CD4-positive, CD25-positive, alpha-beta regulatory T cell (primary cell): ENCODE measurements around the gene ACTRT3. TPM values are rescaled to one million over a fixed set of nuclear protein-coding genes. Genes with fewer than 3 reads are reported as not detected.

Experiments
- ATAC-seq, 2 donors: fragments of 150-1000 bp; cut with Tn5 transposase; one replicate each; pipeline ENCODE4 v1.10.0; 2021; ENCODE audit warnings: low read depth in 2 of 2, moderate number of reproducible peaks in 2 of 2, moderate library complexity in 1 of 2
- DNase-seq, 3 donors: peaks; one replicate each; pipeline versions ENCODE4 v3.0.0 to v3.0.0-alpha.2; 2012 to 2022; ENCODE audit warnings: mixed read lengths in 1 of 3
- H3K27ac ChIP-seq: one replicate; pipeline ENCODE4 v1.7.0; 2013; ENCODE audit warnings: mild to moderate bottlenecking, low read length; ENCODE audit not compliant: insufficient read depth, poor library complexity, severe bottlenecking
- H3K27me3 ChIP-seq: one replicate; pipeline ENCODE4 v1.7.0; 2013; ENCODE audit warnings: low read length; ENCODE audit not compliant: control insufficient read depth, insufficient read depth
- H3K36me3 ChIP-seq: one replicate; pipeline ENCODE4 v1.7.0; 2013; ENCODE audit warnings: mild to moderate bottlenecking, low read length, moderate library complexity; ENCODE audit not compliant: control insufficient read depth, insufficient read depth
- H3K4me1 ChIP-seq: 2 replicates; pipeline ENCODE4 v1.7.0; 2013; ENCODE audit warnings: mild to moderate bottlenecking, low read length; ENCODE audit not compliant: insufficient read depth, control insufficient read depth, poor library complexity, severe bottlenecking
- H3K4me3 ChIP-seq: one replicate; pipeline ENCODE4 v1.7.0; 2013; ENCODE audit warnings: low read depth, mild to moderate bottlenecking, low read length, moderate library complexity
- H3K9me3 ChIP-seq, 2 experiments: 1 replicate in 1 of 2; 2 replicates in 1 of 2; pipeline ENCODE4 v1.7.0; 2013; ENCODE audit warnings: low read length in 2 of 2, mild to moderate bottlenecking in 1 of 2, moderate library complexity in 1 of 2; ENCODE audit not compliant: control insufficient read depth in 2 of 2
- H3K27ac Mint-ChIP-seq, 3 donors: one replicate each; pipeline ENCODE4 v1.8.0; 2020 to 2022; ENCODE audit warnings: mild to moderate bottlenecking in 3 of 3, mixed read lengths in 3 of 3, moderate library complexity in 2 of 3
- H3K27me3 Mint-ChIP-seq: one replicate; pipeline ENCODE4 v1.8.0; 2022; ENCODE audit warnings: mild to moderate bottlenecking, mixed read lengths
- H3K36me3 Mint-ChIP-seq: one replicate; pipeline ENCODE4 v1.8.0; 2020; ENCODE audit warnings: mixed read lengths
- H3K4me1 Mint-ChIP-seq, 4 donors: one replicate each; pipeline ENCODE4 v1.8.0; 2020 to 2022; ENCODE audit warnings: mixed read lengths in 4 of 4, mild to moderate bottlenecking in 1 of 4
- H3K4me3 Mint-ChIP-seq, 4 donors: one replicate each; pipeline ENCODE4 v1.8.0; 2020 to 2022; ENCODE audit warnings: mild to moderate bottlenecking in 4 of 4, mixed read lengths in 4 of 4, moderate library complexity in 3 of 4
- H3K9me3 Mint-ChIP-seq, 7 donors: one replicate each; pipeline ENCODE4 v1.8.0; 2020 to 2022; ENCODE audit warnings: mixed read lengths in 7 of 7, mild to moderate bottlenecking in 3 of 7, moderate library complexity in 2 of 7
- polyA plus RNA-seq, 4 donors: library from polyadenylated mRNA; unstranded; fragments of 300-500 nt; fragmentation: Illumina TruSeq; gene quantifications; one replicate each; pipeline ENCODE4 v1.2.3, GENCODE V29; 2021
- total RNA-seq: library from RNA; stranded (reverse); gene quantifications from one replicate; pipeline ENCODE4 v1.2.3, GENCODE V29; 2022

Gene ACTRT3
- total and polyA plus RNA-seq, 5 donors from 2014 or later = 0.21 to 0.54 TPM; not detected in 3

DNA sequence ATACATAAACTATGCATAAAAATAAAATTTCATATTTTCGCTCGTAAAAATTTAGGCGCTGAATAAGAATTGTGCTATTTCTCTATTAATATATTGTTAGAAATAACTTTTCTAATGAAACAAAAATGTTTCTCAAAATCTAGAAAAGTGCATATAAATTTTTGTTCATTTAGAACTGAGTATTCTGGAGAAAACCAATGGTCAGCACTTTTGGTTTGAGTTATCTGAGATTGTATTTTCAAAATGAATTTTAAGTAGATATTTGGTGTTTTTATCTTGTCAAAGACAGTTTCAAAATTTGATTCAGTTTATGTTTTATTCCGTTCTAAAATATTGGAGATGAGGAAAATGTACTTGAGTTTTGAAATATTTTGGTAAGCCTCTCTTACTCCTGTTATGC is 17.8 kb upstream of the ACTRT3 start:
- no peaks in the 10 kb centered on the region for H3K9me3 Mint-ChIP-seq
- Histone ChIP-seq H3K9me3 (no peaks in the 10 kb centered on the region), H3K27ac (no peak overlapping the region), H3K4me1 (no peaks in the 10 kb centered on the region), H3K27me3 (no peaks in the 10 kb centered on the region), H3K36me3 (peaks cover 70% of the 10 kb centered on the region), H3K4me3 (no peak overlapping the region)
- H3K27me3 Mint-ChIP-seq = no peaks in the 10 kb centered on the region
- DNase-seq (no peak), ATAC-seq (no peak)
- peaks cover 6 to 8% (median 8%) of the 10 kb centered on the region in 4 donors for H3K4me1 Mint-ChIP-seq
- peak overlapping the region in 1 of 4 donors; percentile 83 for H3K4me3 Mint-ChIP-seq
- no peak overlapping the region for H3K27ac Mint-ChIP-seq
- H3K36me3 Mint-ChIP-seq = peaks cover 36% of the 10 kb centered on the region

DNA sequence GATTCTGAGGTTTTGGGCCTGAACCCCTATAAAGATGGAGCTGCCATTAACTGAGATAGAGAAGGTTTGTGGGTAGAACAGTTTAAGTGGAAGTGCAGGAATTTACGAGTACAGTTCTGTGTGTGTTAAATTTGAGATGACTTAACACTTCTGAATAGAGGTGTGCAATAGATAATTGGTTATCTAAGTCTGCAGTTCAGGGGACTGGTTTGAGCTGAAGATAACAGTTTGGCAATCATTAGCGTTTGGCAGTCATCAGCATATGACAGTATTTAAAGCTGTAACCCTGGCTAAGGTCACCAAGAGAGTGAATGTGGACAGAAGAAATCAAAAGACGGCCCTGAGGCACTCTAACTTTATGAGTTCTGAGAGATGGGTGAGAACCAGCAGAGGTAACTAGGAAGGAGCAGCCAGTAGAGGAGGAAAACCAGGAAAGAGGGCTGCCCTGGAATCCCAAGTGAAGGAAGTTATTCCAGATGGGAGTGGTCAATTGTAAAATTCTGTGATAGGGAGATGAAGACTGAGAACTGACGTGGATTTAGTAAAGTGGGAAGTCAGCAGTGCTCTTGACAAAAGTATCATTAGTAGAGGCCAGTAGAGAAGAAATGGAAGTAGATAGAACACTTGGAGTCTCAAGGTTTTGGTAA is 12.0 kb upstream of the ACTRT3 start:
- Mint-ChIP-seq H3K9me3 (no peaks in the 10 kb centered on the region), H3K36me3 (peaks cover 49% of the 10 kb centered on the region), H3K4me3 (no peak overlapping the region), H3K4me1 (peaks cover 22 to 52% (median 41%) of the 10 kb centered on the region in 4 donors), H3K27ac (peak overlapping the region in 2 of 3 donors; percentile 6 to 79), H3K27me3 (no peaks in the 10 kb centered on the region)
- Histone ChIP-seq H3K27ac (no peak overlapping the region), H3K4me1 (peaks cover 6% of the 10 kb centered on the region), H3K27me3 (no peaks in the 10 kb centered on the region), H3K9me3 (no peaks in the 10 kb centered on the region), H3K4me3 (no peak overlapping the region), H3K36me3 (peaks cover 87% of the 10 kb centered on the region)
- ATAC-seq (no peak), DNase-seq (no peak)

DNA sequence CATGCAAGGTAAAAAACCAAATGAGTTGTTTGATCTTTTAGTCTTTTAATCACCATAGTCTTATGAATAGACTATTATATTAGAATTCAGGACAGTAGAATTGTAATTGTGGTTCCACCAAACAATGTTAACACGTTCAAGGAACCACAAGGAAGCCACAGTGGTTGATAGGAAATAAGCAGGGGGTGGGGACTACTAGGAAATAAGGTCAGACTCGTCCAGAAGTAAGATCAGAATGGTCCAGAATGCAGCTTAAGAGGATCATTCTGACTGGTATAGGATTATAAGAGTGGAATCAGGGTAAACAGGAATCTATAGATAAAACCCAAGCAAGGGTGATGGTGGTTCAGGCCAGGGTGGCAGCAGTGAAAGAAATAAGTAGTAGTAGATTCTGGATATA is 11.4 kb upstream of the ACTRT3 start:
- no peak overlapping the region for H3K27ac ChIP-seq
- Mint-ChIP-seq H3K9me3 (no peaks in the 10 kb centered on the region), H3K36me3 (peaks cover 47% of the 10 kb centered on the region), H3K4me3 (no peak overlapping the region), H3K27ac (peak overlapping the region in 1 of 3 donors; percentile 56), H3K27me3 (no peaks in the 10 kb centered on the region), H3K4me1 (peaks cover 22 to 58% (median 45%) of the 10 kb centered on the region in 4 donors)
- H3K4me3 ChIP-seq = no peak overlapping the region
- no peak for ATAC-seq
- no peaks in the 10 kb centered on the region for H3K9me3 ChIP-seq
- peaks cover 6% of the 10 kb centered on the region for H3K4me1 ChIP-seq
- no peaks in the 10 kb centered on the region for H3K27me3 ChIP-seq
- DNase-seq = peak in 1 of 3 donors; percentile 27
- H3K36me3 ChIP-seq = peaks cover 87% of the 10 kb centered on the region

DNA sequence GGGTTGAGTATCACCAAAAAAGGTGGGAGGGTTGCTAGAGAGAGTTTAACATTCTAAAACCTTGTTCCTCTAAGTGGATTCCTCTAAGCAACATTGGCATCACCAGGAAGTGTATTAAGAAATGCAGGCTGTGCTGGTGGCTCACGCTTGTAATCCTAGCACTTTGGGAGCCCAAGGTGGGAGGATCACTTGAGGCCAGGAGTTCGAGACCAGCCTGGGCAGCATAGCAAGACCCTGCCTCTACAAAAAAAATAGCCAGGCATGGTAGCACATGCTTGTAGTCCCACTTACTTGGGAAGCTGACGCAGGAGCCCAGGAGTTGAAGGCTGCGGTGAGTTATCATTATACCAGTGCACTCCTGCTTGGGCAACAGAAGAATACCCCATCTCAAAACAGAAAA is 8.5 kb upstream of the ACTRT3 start:
- H3K9me3 ChIP-seq = no peaks in the 10 kb centered on the region
- peaks cover 29% of the 10 kb centered on the region for H3K4me1 ChIP-seq

DNA sequence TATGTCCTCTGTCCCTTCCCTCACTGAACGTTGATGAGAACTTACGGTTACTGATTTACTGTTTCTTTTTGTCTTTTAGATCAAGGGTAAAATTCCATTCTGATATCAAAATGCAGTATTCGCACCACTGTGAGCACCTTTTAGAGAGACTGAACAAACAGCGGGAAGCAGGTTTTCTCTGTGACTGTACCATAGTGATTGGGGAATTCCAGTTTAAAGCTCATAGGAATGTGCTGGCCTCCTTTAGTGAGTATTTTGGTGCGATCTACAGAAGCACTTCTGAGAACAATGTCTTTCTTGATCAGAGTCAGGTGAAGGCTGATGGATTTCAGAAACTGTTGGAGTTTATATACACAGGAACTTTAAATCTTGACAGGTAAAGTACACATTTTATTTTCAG is 4.8 kb upstream of the ACTRT3 start:
- Histone ChIP-seq H3K4me1 (peaks cover 44% of the 10 kb centered on the region), H3K4me3 (peak overlapping the region; percentile 99), H3K36me3 (peaks cover 39% of the 10 kb centered on the region), H3K27ac (peak overlapping the region; percentile 99), H3K27me3 (no peaks in the 10 kb centered on the region), H3K9me3 (no peaks in the 10 kb centered on the region)
- ATAC-seq (no peak), DNase-seq (no peak)
- Mint-ChIP-seq H3K36me3 (peaks cover 30% of the 10 kb centered on the region), H3K27me3 (peaks cover 18% of the 10 kb centered on the region), H3K27ac (peak overlapping the region; percentile 48 to 100 (median 99)), H3K4me3 (peak overlapping the region; percentile 95 to 99 (median 98)), H3K9me3 (peaks cover 0 to 10% (median 0%) of the 10 kb centered on the region in 7 donors), H3K4me1 (peaks cover 18 to 70% (median 50%) of the 10 kb centered on the region in 4 donors)

More for the DNA sequence above, 8.5 kb upstream of the ACTRT3 start:
- Histone ChIP-seq H3K27ac (no peak overlapping the region), H3K27me3 (no peaks in the 10 kb centered on the region), H3K4me3 (no peak overlapping the region), H3K36me3 (peaks cover 68% of the 10 kb centered on the region)
- Mint-ChIP-seq H3K27ac (no peak overlapping the region), H3K36me3 (peaks cover 49% of the 10 kb centered on the region), H3K27me3 (peaks cover 5% of the 10 kb centered on the region), H3K4me3 (no peak overlapping the region), H3K9me3 (no peaks in the 10 kb centered on the region), H3K4me1 (peaks cover 28 to 85% (median 64%) of the 10 kb centered on the region in 4 donors)
- no peak for DNase-seq
- no peak for ATAC-seq

DNA sequence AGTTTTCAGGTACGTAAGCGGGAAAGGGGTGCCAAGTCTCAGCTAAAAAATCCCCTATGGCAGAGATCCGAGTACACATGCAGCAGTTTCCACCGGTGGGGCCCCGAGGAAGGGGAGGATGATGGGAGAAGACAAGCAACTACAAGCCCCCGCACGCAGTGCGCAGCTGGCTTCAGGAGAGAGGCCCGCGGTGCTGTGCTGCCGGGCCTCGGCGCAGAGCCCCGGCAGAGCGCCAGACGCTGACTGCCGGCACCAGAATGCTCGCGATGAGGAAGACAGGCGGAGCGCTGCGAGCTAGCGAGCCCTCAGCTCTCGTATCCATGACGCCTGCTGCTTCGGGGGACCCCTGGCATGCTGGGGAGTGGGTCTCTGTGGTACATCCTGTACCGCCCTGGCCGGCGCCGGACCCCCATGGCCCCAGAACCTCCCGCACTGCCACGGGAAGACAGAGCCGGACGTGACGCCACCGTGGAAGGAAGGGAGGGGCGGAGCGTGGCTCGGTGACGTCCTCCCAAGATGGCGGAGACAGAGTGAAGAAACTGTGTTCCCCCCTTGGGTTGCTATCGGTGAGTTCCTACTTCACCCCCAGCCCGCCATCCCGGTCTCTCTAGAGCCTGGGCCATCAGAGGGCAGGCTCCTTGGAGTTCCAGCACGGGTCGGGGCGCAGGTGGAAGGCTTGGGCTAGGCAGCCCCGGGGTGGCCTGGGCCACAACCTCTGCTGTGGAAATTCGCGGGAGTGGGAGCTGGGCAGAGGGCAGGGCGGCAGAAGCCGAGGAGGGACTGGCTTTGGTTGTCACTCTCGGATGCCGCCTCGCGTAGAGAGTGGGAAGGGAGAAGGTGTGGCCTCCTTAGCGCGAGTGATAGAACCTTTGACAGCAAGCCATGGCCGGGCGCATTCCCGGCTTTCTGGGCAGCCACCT is 3.8 kb upstream of the ACTRT3 start, which contains the start of gene MYNN:
Gene MYNN (plus strand): TSS at position 500 of the 920 bp plus-strand sequence. CDS start 900 bp downstream, outside the sequence.
- H3K36me3 Mint-ChIP-seq = peaks cover 23% of the 10 kb centered on the region
- peak within 1 kb of the TSS; percentile 98 to 100 (median 99) for H3K27ac Mint-ChIP-seq
- H3K4me1 Mint-ChIP-seq = peaks cover 18 to 65% (median 47%) of the 10 kb centered on the region in 4 donors
- Histone ChIP-seq H3K27me3 (no peaks in the 10 kb centered on the region), H3K9me3 (no peaks in the 10 kb centered on the region), H3K4me3 (peak within 1 kb of the TSS; percentile 99), H3K27ac (peak within 1 kb of the TSS; percentile 99), H3K36me3 (peaks cover 30% of the 10 kb centered on the region), H3K4me1 (peaks cover 44% of the 10 kb centered on the region)
- peak within 1 kb of the TSS; percentile 95 to 99 (median 98) for H3K4me3 Mint-ChIP-seq
- peaks cover 18% of the 10 kb centered on the region for H3K27me3 Mint-ChIP-seq
- peaks cover 0 to 10% (median under 1%) of the 10 kb centered on the region in 7 donors for H3K9me3 Mint-ChIP-seq
- peak; percentile 88 for ATAC-seq
- peak; percentile 84 to 95 (median 92) for DNase-seq

DNA sequence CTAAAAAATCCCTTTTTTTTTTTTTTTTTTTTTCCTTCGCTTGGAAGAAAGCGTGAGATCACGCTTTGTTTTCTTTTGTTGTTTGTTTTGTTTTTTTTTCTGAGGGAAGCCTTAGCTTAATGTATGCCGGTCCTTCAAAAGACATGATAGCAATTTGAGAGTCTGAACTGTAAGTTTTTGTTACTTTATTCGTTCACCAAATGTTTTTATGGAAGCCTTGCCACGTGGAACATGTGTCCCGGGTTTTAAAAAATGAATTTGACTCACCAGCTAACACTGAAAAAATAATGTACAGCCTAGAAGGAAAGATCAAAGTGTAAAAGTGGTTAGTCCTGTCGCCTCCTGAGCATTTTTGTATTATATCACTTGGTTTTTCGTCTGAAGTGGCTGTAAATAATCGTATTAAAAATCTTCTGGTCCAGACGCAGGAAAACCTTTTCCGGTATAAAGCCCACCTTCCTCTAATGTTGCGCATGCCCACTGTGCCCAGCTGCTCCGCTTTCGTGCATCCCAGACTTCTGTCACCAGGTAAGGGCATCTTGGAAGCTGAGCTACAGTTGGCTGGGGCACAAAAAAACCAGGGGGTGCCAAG is 3.0 kb upstream of the ACTRT3 start:
- DNase-seq (peak in 1 of 3 donors; percentile 57), ATAC-seq (peak; percentile 4 to 8)
- peak overlapping the region; percentile 99 for H3K27ac ChIP-seq
- Mint-ChIP-seq H3K4me1 (peaks cover 18 to 60% (median 43%) of the 10 kb centered on the region in 4 donors), H3K36me3 (peaks cover 19% of the 10 kb centered on the region), H3K27ac (peak overlapping the region; percentile 98 to 100 (median 99)), H3K27me3 (peaks cover 18% of the 10 kb centered on the region), H3K4me3 (peak overlapping the region; percentile 95 to 99 (median 98)), H3K9me3 (peaks cover 0 to 10% (median 1%) of the 10 kb centered on the region in 7 donors)
- peaks cover 23% of the 10 kb centered on the region for H3K36me3 ChIP-seq
- no peaks in the 10 kb centered on the region for H3K27me3 ChIP-seq
- H3K9me3 ChIP-seq = no peaks in the 10 kb centered on the region
- peak overlapping the region; percentile 99 for H3K4me3 ChIP-seq
- peaks cover 44% of the 10 kb centered on the region for H3K4me1 ChIP-seq
